Stomach (tissue), 4 donors: ENCODE results near the gene TMEM144.

ENCODE experiments used
- EP300 ChIP-seq: sonication (generic); formaldehyde crosslinking; IDR thresholded peaks from one replicate; pipeline ENCODE4 v1.6.1; 2017; ENCODE audit warnings: antibody characterized with exemption
- POLR2A ChIP-seq, 4 donors: fragments of 450-650 bp; IDR thresholded peaks; one replicate each; pipeline ENCODE4 v1.6.1; 2016; ENCODE audit warnings: antibody characterized with exemption in 4 of 4, control low read depth in 2 of 4, mild to moderate bottlenecking in 1 of 4, moderate library complexity in 1 of 4
- POLR2AphosphoS5 ChIP-seq, 3 donors: sonication (generic); formaldehyde crosslinking; IDR thresholded peaks; one replicate each; pipeline ENCODE4 v1.6.1; 2016; ENCODE audit warnings: antibody characterized with exemption in 3 of 3
- TF ChIP-seq, protein P1 (sequence below), 7 experiments: fragments of 450-650 bp in 4 of 7; fragments of 200-600 bp in 3 of 7; sonication (generic) in 3 of 7; IDR thresholded peaks; one replicate each; pipeline ENCODE4 v1.5.1; 2016 to 2019; ENCODE audit warnings: antibody characterized with exemption in 7 of 7, control low read depth in 2 of 7, mild to moderate bottlenecking in 1 of 7

DNA sequence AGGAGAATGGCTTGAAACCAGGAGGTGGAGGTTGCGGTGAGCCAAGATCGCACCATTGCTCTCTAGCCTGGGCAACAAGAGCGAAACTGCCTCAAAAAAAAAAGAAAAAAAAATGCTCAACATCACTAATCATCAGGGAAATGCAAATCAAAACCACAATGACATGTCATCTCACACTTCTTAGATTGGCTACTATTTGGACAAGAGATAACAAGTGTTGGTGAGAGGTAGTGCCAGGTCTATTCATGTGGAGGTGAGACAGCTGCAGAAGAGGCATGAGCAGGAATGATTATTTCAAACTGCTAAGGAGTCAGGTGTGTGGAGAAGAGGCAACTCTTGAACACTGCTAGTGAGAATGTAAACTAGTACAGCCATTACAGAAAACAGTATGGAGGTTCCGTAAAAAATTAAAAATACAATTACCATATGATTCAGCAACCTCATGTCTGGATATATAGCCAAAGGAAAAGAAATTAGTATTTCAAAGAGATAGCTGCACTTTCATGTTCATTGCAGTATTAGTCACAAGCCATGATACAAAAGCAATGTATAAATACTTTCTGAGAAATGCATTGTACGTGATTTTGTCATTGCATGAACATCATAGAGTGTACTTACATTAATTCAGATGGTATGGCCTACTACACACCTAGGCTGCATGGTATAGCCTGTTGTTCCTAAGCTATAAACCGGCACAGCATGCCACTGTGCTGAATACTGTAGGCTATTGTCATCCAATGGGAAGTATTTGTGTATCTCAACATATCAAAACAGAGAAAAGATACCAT is 75.3 kb downstream of the TMEM144 start:
- no peak for TF ChIP-seq POLR2A (IDR thresholded peaks at IDR 0.05)
- TF ChIP-seq, protein P1, sequence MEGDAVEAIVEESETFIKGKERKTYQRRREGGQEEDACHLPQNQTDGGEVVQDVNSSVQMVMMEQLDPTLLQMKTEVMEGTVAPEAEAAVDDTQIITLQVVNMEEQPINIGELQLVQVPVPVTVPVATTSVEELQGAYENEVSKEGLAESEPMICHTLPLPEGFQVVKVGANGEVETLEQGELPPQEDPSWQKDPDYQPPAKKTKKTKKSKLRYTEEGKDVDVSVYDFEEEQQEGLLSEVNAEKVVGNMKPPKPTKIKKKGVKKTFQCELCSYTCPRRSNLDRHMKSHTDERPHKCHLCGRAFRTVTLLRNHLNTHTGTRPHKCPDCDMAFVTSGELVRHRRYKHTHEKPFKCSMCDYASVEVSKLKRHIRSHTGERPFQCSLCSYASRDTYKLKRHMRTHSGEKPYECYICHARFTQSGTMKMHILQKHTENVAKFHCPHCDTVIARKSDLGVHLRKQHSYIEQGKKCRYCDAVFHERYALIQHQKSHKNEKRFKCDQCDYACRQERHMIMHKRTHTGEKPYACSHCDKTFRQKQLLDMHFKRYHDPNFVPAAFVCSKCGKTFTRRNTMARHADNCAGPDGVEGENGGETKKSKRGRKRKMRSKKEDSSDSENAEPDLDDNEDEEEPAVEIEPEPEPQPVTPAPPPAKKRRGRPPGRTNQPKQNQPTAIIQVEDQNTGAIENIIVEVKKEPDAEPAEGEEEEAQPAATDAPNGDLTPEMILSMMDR (IDR thresholded peaks at IDR 0.05), result no peak
- no peak for TF ChIP-seq POLR2AphosphoS5 (IDR thresholded peaks at IDR 0.05)
- no peak for TF ChIP-seq EP300
